ENCODE results near the gene SMYD3. TPM values are rescaled to one million over a fixed set of nuclear protein-coding genes. Genes with fewer than 3 reads are reported as not detected.

Gene SMYD3
- polyA plus RNA-seq (2012; ENCODE audit: insufficient read length, low read depth) = 23.7 TPM

GRCh38 chr1:246506674-246507481 is at the start of gene SMYD3:
Gene SMYD3 (minus strand): TSS chr1:246507279.
- TF ChIP-seq SIN3A (IDR thresholded peaks at IDR 0.05; ENCODE audit: borderline replicate concordance, insufficient read depth, low read length) (no peak; the same call in 1 of the 2 replicates), POLR2AphosphoS5 (IDR thresholded peaks at IDR 0.05; ENCODE audit: low read depth, low read length) (peak; percentile 89), TAF1 (IDR thresholded peaks at IDR 0.05; ENCODE audit: borderline replicate concordance, insufficient read depth, low read length) (0 out of 2 replicates have a peak, but pooled peaks have one; percentile 35)

- TF ChIP-seq, protein P1, sequence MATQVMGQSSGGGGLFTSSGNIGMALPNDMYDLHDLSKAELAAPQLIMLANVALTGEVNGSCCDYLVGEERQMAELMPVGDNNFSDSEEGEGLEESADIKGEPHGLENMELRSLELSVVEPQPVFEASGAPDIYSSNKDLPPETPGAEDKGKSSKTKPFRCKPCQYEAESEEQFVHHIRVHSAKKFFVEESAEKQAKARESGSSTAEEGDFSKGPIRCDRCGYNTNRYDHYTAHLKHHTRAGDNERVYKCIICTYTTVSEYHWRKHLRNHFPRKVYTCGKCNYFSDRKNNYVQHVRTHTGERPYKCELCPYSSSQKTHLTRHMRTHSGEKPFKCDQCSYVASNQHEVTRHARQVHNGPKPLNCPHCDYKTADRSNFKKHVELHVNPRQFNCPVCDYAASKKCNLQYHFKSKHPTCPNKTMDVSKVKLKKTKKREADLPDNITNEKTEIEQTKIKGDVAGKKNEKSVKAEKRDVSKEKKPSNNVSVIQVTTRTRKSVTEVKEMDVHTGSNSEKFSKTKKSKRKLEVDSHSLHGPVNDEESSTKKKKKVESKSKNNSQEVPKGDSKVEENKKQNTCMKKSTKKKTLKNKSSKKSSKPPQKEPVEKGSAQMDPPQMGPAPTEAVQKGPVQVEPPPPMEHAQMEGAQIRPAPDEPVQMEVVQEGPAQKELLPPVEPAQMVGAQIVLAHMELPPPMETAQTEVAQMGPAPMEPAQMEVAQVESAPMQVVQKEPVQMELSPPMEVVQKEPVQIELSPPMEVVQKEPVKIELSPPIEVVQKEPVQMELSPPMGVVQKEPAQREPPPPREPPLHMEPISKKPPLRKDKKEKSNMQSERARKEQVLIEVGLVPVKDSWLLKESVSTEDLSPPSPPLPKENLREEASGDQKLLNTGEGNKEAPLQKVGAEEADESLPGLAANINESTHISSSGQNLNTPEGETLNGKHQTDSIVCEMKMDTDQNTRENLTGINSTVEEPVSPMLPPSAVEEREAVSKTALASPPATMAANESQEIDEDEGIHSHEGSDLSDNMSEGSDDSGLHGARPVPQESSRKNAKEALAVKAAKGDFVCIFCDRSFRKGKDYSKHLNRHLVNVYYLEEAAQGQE (IDR thresholded peaks at IDR 0.05; ENCODE audit: insufficient read depth in 1 of 2, low read depth in 2 of 2, low read length in 2 of 2) = no peak
- no peak for TF ChIP-seq FOXP2 (optimal IDR thresholded peaks at IDR 0.05; ENCODE audit: borderline replicate concordance, extremely low read depth, extremely low read length, insufficient read depth)
- no peak for TF ChIP-seq SIN3A (IDR thresholded peaks at IDR 0.05; ENCODE audit: borderline replicate concordance, insufficient read depth, low read length)
- no peak for TF ChIP-seq TAF1 (IDR thresholded peaks at IDR 0.05; ENCODE audit: borderline replicate concordance, insufficient read depth, low read length)
- no peak for TF ChIP-seq POLR2AphosphoS5 (IDR thresholded peaks at IDR 0.05; ENCODE audit: low read depth, low read length)
Observed at GRCh38 chr1:246554201-246554600, 47.1 kb upstream of the SMYD3 start.

GRCh38 chr1:246552110-246552509 is 45.0 kb upstream of the SMYD3 start:
- TF ChIP-seq TAF1 (IDR thresholded peaks at IDR 0.05; ENCODE audit: borderline replicate concordance, insufficient read depth, low read length) (no peak), FOXP2 (optimal IDR thresholded peaks at IDR 0.05; ENCODE audit: borderline replicate concordance, extremely low read depth, extremely low read length, insufficient read depth) (no peak), POLR2AphosphoS5 (IDR thresholded peaks at IDR 0.05; ENCODE audit: low read depth, low read length) (no peak), SIN3A (IDR thresholded peaks at IDR 0.05; ENCODE audit: borderline replicate concordance, insufficient read depth, low read length) (no peak)
- TF ChIP-seq, protein P1 (IDR thresholded peaks at IDR 0.05; ENCODE audit: insufficient read depth in 1 of 2, low read depth in 2 of 2, low read length in 2 of 2) = no peak

DNA sequence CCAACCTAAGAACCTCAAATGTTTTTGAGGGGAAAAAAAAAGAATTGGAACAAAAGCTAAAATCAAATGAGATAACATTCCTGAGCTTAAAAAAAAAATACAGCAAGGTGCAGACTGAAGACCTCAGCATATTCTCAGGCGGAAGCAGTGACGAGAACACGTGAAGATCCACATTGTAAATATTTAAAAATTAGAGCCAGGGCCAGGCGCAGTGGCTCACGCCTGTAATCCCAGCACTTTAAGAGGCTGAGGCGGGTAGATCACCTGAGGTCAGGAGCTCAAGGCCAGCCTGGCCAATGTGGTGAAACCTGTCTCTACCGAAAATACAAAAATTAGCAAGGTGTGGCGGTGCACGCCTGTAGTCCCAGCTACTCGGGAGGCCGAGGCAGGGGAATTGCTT is 43.3 kb upstream of the SMYD3 start:
- no peak for TF ChIP-seq TAF1 (IDR thresholded peaks at IDR 0.05; ENCODE audit: borderline replicate concordance, insufficient read depth, low read length)
- TF ChIP-seq, protein P1 (IDR thresholded peaks at IDR 0.05; ENCODE audit: insufficient read depth in 1 of 2, low read depth in 2 of 2, low read length in 2 of 2) = no peak
- no peak for TF ChIP-seq FOXP2 (optimal IDR thresholded peaks at IDR 0.05; ENCODE audit: borderline replicate concordance, extremely low read depth, extremely low read length, insufficient read depth)
- TF ChIP-seq POLR2AphosphoS5 (IDR thresholded peaks at IDR 0.05; ENCODE audit: low read depth, low read length) = no peak
- TF ChIP-seq SIN3A (IDR thresholded peaks at IDR 0.05; ENCODE audit: borderline replicate concordance, insufficient read depth, low read length) = no peak

- TF ChIP-seq SIN3A (IDR thresholded peaks at IDR 0.05; ENCODE audit: borderline replicate concordance, insufficient read depth, low read length) (no peak), FOXP2 (optimal IDR thresholded peaks at IDR 0.05; ENCODE audit: borderline replicate concordance, extremely low read depth, extremely low read length, insufficient read depth) (no peak), POLR2AphosphoS5 (IDR thresholded peaks at IDR 0.05; ENCODE audit: low read depth, low read length) (no peak), TAF1 (IDR thresholded peaks at IDR 0.05; ENCODE audit: borderline replicate concordance, insufficient read depth, low read length) (no peak)
- TF ChIP-seq, protein P1 (IDR thresholded peaks at IDR 0.05; ENCODE audit: insufficient read depth in 1 of 2, low read depth in 2 of 2, low read length in 2 of 2) = no peak
Observed at GRCh38 chr1:246549665-246550064, 42.6 kb upstream of the SMYD3 start.
